IPS-11a (cell line): ENCODE measurements around the gene ARFGEF2.
"Not testable (repeated sequence)": the region's sequence is repeated elsewhere in the genome, so short reads cannot be mapped to it uniquely, and the experiment has no call there.

Experiments
- H3K4me3 ChIP-seq: one replicate; pipeline ENCODE4 v1.5.1; 2013; ENCODE audit warnings: low read depth, low read length, control low read depth

Gene ARFGEF2

GRCh38 chr20:48984575-48985219, 63.2 kb downstream of the ARFGEF2 start:
- no peak overlapping the region for H3K4me3 ChIP-seq

GRCh38 chr20:48986899-48987298, 65.4 kb downstream of the ARFGEF2 start:
- no peak overlapping the region for H3K4me3 ChIP-seq

- no peak overlapping the region for H3K4me3 ChIP-seq
These were observed 69.0 kb downstream of the ARFGEF2 start for GRCh38 chr20:48990467-48990866.

GRCh38 chr20:48995589-48995988, 74.1 kb downstream of the ARFGEF2 start:
- H3K4me3 ChIP-seq, result no peak overlapping the region

- H3K4me3 ChIP-seq, result no peak overlapping the region
These were observed 78.7 kb downstream of the ARFGEF2 start for GRCh38 chr20:48999890-49000870.

- no peak overlapping the region for H3K4me3 ChIP-seq
These were observed 80.2 kb downstream of the ARFGEF2 start for GRCh38 chr20:49001741-49002140.

GRCh38 chr20:49006446-49006980, 85.0 kb downstream of the ARFGEF2 start:
- H3K4me3 ChIP-seq, result no peak overlapping the region

GRCh38 chr20:49009899-49010631, 88.6 kb downstream of the ARFGEF2 start:
- no peak overlapping the region for H3K4me3 ChIP-seq

GRCh38 chr20:49024220-49024619, 102.7 kb downstream of the ARFGEF2 start:
- no peak overlapping the region for H3K4me3 ChIP-seq

GRCh38 chr20:49028177-49028576, 106.7 kb downstream of the ARFGEF2 start:
- H3K4me3 ChIP-seq, result not testable (repeated sequence)

GRCh38 chr20:49028684-49029083, 107.2 kb downstream of the ARFGEF2 start:
- H3K4me3 ChIP-seq, result no peak overlapping the region

- H3K4me3 ChIP-seq, result no peak overlapping the region
These were observed 107.7 kb downstream of the ARFGEF2 start for GRCh38 chr20:49029203-49029602.

- H3K4me3 ChIP-seq, result no peak overlapping the region
These were observed 109.6 kb downstream of the ARFGEF2 start for GRCh38 chr20:49030954-49031619.

GRCh38 chr20:49032455-49032854, 110.9 kb downstream of the ARFGEF2 start:
- H3K4me3 ChIP-seq, result no peak overlapping the region

GRCh38 chr20:49034070-49034732, 112.7 kb downstream of the ARFGEF2 start:
- no peak overlapping the region for H3K4me3 ChIP-seq

GRCh38 chr20:49037962-49038387, 116.5 kb downstream of the ARFGEF2 start:
- H3K4me3 ChIP-seq, result no peak overlapping the region

GRCh38 chr20:49039854-49040253, 118.3 kb downstream of the ARFGEF2 start:
- H3K4me3 ChIP-seq, result no peak overlapping the region

GRCh38 chr20:49043000-49043399, 121.5 kb downstream of the ARFGEF2 start:
- H3K4me3 ChIP-seq, result no peak overlapping the region

- H3K4me3 ChIP-seq, result peak overlapping the region; percentile 89
These were observed 124.1 kb downstream of the ARFGEF2 start for GRCh38 chr20:49045440-49046086.
